ENCODE data around the gene LMF1. TPM values are rescaled to one million over a fixed set of nuclear protein-coding genes. Genes with fewer than 3 reads are reported as not detected.

The LMF1 gene
- total and polyA plus RNA-seq, 2 donors (not counting 1 experiment from before 2014, with no cell fraction given) = 36.4 to 63.2 TPM

DNA sequence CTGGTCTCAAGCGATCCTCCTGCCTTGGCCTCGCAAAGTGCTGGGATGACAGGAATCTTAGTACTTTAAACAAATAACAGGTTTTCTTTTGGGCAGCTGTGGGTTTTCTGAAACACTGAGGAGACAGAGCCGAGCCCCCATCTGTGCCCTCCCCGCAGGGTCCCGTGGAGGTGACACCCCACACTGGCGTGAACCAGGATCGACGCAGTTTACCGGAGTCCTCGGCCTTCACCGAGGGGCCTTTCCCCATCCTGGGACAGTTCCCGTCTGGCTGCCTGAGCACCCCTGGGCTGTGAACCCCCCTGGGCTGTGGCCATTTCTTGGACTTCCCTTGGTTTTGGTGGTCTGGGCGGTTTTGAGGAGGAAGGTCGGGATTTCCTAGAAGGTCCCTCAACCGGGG, 154.9 kb downstream of the LMF1 start:
- H4K20me1 ChIP-seq (ENCODE audit: control insufficient read depth, insufficient read depth, low read length, poor library complexity, severe bottlenecking) = no peaks in the 10 kb centered on the region
- Mint-ChIP-seq H3K4me3 (no peak overlapping the region), H3K9me3 (ENCODE audit: insufficient read depth) (no peaks in the 10 kb centered on the region), H3K4me1 (peaks cover 14% of the 10 kb centered on the region), H3K27me3 (peaks cover 37% of the 10 kb centered on the region), H3K27ac (no peak overlapping the region)
- H3K27ac ChIP-seq (ENCODE audit: low read length in 2 of 2) = no peak overlapping the region
- H3K4me2 ChIP-seq (replicated peaks; ENCODE audit: low read depth, low read length, poor library complexity, severe bottlenecking) = no peak overlapping the region
- intact Hi-C loops (cut with micrococcal nuclease) = no loop called here
- H2AFZ ChIP-seq (ENCODE audit: insufficient read depth, low read depth, low read length, poor library complexity, severe bottlenecking) = no peak overlapping the region
- no peak for ATAC-seq (ENCODE audit: low read depth)
- no peak overlapping the region for H3K4me3 ChIP-seq (ENCODE audit: control extremely low read depth in 1 of 5, extremely low read depth in 1 of 5, insufficient read depth in 1 of 5, low read depth in 2 of 5, low read length in 4 of 5)
- 95% methylated on average over 10 of the region's 15 CpGs for WGBS (ENCODE audit: insufficient coverage)
- H3K9ac ChIP-seq (ENCODE audit: low read length) = no peak overlapping the region
- DNase-seq = no peak
- ChIA-PET POLR2A (no interaction called here), CTCF (interaction anchor here (0.6 kb wide), 1 partner anchor 154 kb away, joined by 3 read pairs; no protein-coding TSS in a partner anchor)
- H3K4me1 ChIP-seq (ENCODE audit: control insufficient read depth in 2 of 2, insufficient read depth in 2 of 2, low read length in 2 of 2) = peaks cover 3 to 16% of the 10 kb centered on the region in 2 donors
- peaks cover 0 to 60% (median 12%) of the 10 kb centered on the region in 4 experiments for H3K27me3 ChIP-seq (replicated peaks in 1 of 4; ENCODE audit: control extremely low read depth in 1 of 4, control insufficient read depth in 3 of 4, insufficient read depth in 4 of 4, low read length in 3 of 4)
- no peaks in the 10 kb centered on the region for H3K36me3 ChIP-seq (replicated peaks in 1 of 2; ENCODE audit: control extremely low read depth in 1 of 2, control insufficient read depth in 1 of 2, extremely low read depth in 1 of 2, insufficient read depth in 2 of 2, low read length in 1 of 2)
- no peaks in the 10 kb centered on the region for H3K79me2 ChIP-seq (ENCODE audit: control insufficient read depth, insufficient read depth, low read length)
- TF ChIP-seq EZH2 (IDR thresholded peaks at IDR 0.05; ENCODE audit: borderline replicate concordance, insufficient read depth, low read depth, low read length, poor library complexity, severe bottlenecking) = no peak
- TF ChIP-seq, protein P1, sequence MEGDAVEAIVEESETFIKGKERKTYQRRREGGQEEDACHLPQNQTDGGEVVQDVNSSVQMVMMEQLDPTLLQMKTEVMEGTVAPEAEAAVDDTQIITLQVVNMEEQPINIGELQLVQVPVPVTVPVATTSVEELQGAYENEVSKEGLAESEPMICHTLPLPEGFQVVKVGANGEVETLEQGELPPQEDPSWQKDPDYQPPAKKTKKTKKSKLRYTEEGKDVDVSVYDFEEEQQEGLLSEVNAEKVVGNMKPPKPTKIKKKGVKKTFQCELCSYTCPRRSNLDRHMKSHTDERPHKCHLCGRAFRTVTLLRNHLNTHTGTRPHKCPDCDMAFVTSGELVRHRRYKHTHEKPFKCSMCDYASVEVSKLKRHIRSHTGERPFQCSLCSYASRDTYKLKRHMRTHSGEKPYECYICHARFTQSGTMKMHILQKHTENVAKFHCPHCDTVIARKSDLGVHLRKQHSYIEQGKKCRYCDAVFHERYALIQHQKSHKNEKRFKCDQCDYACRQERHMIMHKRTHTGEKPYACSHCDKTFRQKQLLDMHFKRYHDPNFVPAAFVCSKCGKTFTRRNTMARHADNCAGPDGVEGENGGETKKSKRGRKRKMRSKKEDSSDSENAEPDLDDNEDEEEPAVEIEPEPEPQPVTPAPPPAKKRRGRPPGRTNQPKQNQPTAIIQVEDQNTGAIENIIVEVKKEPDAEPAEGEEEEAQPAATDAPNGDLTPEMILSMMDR (IDR thresholded peaks at IDR 0.05) = no peak
- H3K9me3 ChIP-seq (ENCODE audit: control extremely low read depth in 1 of 3, control insufficient read depth in 2 of 3, insufficient read depth in 1 of 3, low read length in 2 of 3) = peaks cover 0 to 24% (median 0%) of the 10 kb centered on the region in 3 donors

DNA sequence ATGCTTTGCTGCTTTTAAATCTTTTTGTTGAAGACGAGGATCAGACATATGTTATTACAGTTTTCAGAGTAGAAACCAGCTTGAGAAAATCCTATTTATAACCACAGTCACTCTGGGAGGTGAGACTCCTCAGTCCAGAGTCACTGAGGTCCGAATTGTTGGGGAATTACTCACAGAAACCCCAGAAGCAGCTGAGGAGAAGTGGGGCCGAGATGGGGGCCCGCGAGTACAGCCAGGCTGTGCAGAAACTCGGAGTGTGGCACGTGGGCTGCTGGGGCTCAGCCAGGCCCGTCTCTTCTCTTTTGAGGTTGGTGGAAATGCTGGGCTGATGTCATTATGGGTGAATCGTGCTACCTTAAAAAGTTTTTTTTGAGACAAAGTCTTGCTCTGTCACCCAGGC, 155.8 kb downstream of the LMF1 start:
- Mint-ChIP-seq H3K27me3 (peaks cover 32% of the 10 kb centered on the region), H3K9me3 (ENCODE audit: insufficient read depth) (no peaks in the 10 kb centered on the region), H3K4me1 (peaks cover 10% of the 10 kb centered on the region), H3K4me3 (no peak overlapping the region), H3K27ac (no peak overlapping the region)
- Histone ChIP-seq H3K4me1 (ENCODE audit: control insufficient read depth in 2 of 2, insufficient read depth in 2 of 2, low read length in 2 of 2) (peaks cover 3 to 16% of the 10 kb centered on the region in 2 donors), H3K27ac (ENCODE audit: low read length in 2 of 2) (no peak overlapping the region), H3K9ac (ENCODE audit: low read length) (no peak overlapping the region), H3K4me2 (replicated peaks; ENCODE audit: low read depth, low read length, poor library complexity, severe bottlenecking) (no peak overlapping the region), H2AFZ (ENCODE audit: insufficient read depth, low read depth, low read length, poor library complexity, severe bottlenecking) (no peak overlapping the region), H3K79me2 (ENCODE audit: control insufficient read depth, insufficient read depth, low read length) (peaks cover 4% of the 10 kb centered on the region), H3K36me3 (replicated peaks in 1 of 2; ENCODE audit: control extremely low read depth in 1 of 2, control insufficient read depth in 1 of 2, extremely low read depth in 1 of 2, insufficient read depth in 2 of 2, low read length in 1 of 2) (no peaks in the 10 kb centered on the region), H3K9me3 (ENCODE audit: control extremely low read depth in 1 of 3, control insufficient read depth in 2 of 3, insufficient read depth in 1 of 3, low read length in 2 of 3) (peaks cover 0 to 23% (median 0%) of the 10 kb centered on the region in 3 donors), H3K4me3 (ENCODE audit: control extremely low read depth in 1 of 5, extremely low read depth in 1 of 5, insufficient read depth in 1 of 5, low read depth in 2 of 5, low read length in 4 of 5) (no peak overlapping the region), H3K27me3 (replicated peaks in 1 of 4; ENCODE audit: control extremely low read depth in 1 of 4, control insufficient read depth in 3 of 4, insufficient read depth in 4 of 4, low read length in 3 of 4) (peaks cover 0 to 60% (median 12%) of the 10 kb centered on the region in 4 experiments), H4K20me1 (ENCODE audit: control insufficient read depth, insufficient read depth, low read length, poor library complexity, severe bottlenecking) (no peaks in the 10 kb centered on the region)
- 80% methylated on average over 8 of the region's 9 CpGs for WGBS (ENCODE audit: insufficient coverage)
- no peak for DNase-seq
- no peak for ATAC-seq (ENCODE audit: low read depth)
- POLR2A ChIA-PET = no interaction called here
- CTCF ChIA-PET = interaction anchor here (0.6 kb wide), 1 partner anchor 909 kb away, joined by 3 read pairs; no protein-coding TSS in a partner anchor
- TF ChIP-seq, protein P1 (IDR thresholded peaks at IDR 0.05) = no peak
- intact Hi-C loops (cut with micrococcal nuclease) = no loop called here

Data from B cell (primary cell).